Fibroblast of mammary gland (primary cell): ENCODE data around the gene ZNF639.
A peak's percentile ranks its signal among the peaks of the same experiment; 100 is the strongest.

Experiments used
- DNase-seq: peaks from one replicate; pipeline ENCODE4 v3.0.0-alpha.2; 2010; ENCODE audit warnings: low read depth
- H3K4me3 ChIP-seq: 2 replicates; pipeline ENCODE4 v1.5.1; 2011; ENCODE audit warnings: low read depth, mild to moderate bottlenecking, low read length, moderate library complexity; ENCODE audit not compliant: control insufficient read depth
- CTCF ChIP-seq: conservative IDR thresholded peaks from 2 replicates; pipeline ENCODE4 v1.5.1; 2011; ENCODE audit warnings: low read depth, low read length, inconsistent platforms; ENCODE audit not compliant: control insufficient read depth, insufficient read depth

The ZNF639 gene

GRCh38 chr3:179369621-179370020 lies 46.8 kb downstream of the ZNF639 start:
- no peak for TF ChIP-seq CTCF

GRCh38 chr3:179373938-179374337 lies 51.1 kb downstream of the ZNF639 start:
- no peak overlapping the region for H3K4me3 ChIP-seq
- TF ChIP-seq CTCF = no peak
- DNase-seq = peak; percentile 2

More at GRCh38 chr3:179369621-179370020, 46.8 kb downstream of the ZNF639 start:
- DNase-seq = no peak
- H3K4me3 ChIP-seq = no peak overlapping the region

GRCh38 chr3:179375091-179375999 lies 52.5 kb downstream of the ZNF639 start:
- TF ChIP-seq CTCF = no peak
- no peak for DNase-seq

GRCh38 chr3:179376474-179376873 lies 53.6 kb downstream of the ZNF639 start:
- no peak overlapping the region for H3K4me3 ChIP-seq
- no peak for DNase-seq
- TF ChIP-seq CTCF = no peak

More at GRCh38 chr3:179375091-179375999, 52.5 kb downstream of the ZNF639 start:
- H3K4me3 ChIP-seq = no peak overlapping the region
